Suprapubic skin (tissue), 4 donors: ENCODE results near the gene HTR2B. TPM values are rescaled to one million over a fixed set of nuclear protein-coding genes. Genes with fewer than 3 reads are reported as not detected.

Experiments
- DNase-seq, 2 donors: peaks; one replicate each; pipeline ENCODE4 v3.0.0-alpha.2; 2019; ENCODE audit warnings: low spot score in 2 of 2
- H3K27ac ChIP-seq: fragments of 200-600 bp; sonication (generic); one replicate; pipeline ENCODE4 v1.5.1; 2019
- H3K27me3 ChIP-seq: fragments of 200-600 bp; sonication (generic); one replicate; pipeline ENCODE4 v1.5.1; 2019
- H3K36me3 ChIP-seq: fragments of 200-600 bp; sonication (generic); one replicate; pipeline ENCODE4 v1.5.1; 2019
- H3K4me1 ChIP-seq: fragments of 200-600 bp; sonication (generic); one replicate; pipeline ENCODE4 v1.5.1; 2019
- H3K4me3 ChIP-seq: fragments of 200-600 bp; sonication (generic); one replicate; pipeline ENCODE4 v1.5.1; 2019; ENCODE audit warnings: mild to moderate bottlenecking
- H3K9me3 ChIP-seq: fragments of 200-600 bp; sonication (generic); one replicate; pipeline ENCODE4 v1.5.1; 2019
- EP300 ChIP-seq: sonication (generic); formaldehyde crosslinking; IDR thresholded peaks from one replicate; pipeline ENCODE4 v1.6.1; 2017; ENCODE audit warnings: antibody characterized with exemption
- POLR2A ChIP-seq, 2 donors: fragments of 450-650 bp; IDR thresholded peaks; one replicate each; pipeline ENCODE4 v1.6.1; 2017; ENCODE audit warnings: antibody characterized with exemption in 2 of 2, mild to moderate bottlenecking in 2 of 2, moderate library complexity in 2 of 2
- POLR2AphosphoS5 ChIP-seq, 3 donors: sonication (generic); formaldehyde crosslinking; IDR thresholded peaks; one replicate each; pipeline ENCODE4 v1.6.1; 2017; ENCODE audit warnings: antibody characterized with exemption in 3 of 3
- WGBS: methylation state at CpG from one replicate; pipeline ENCODE4 v1.1.5; 2018; 5-methylcytosine and 5-hydroxymethylcytosine counted together
- total RNA-seq, 4 donors: library from RNA; depleted of rRNA; stranded (reverse); fragments of >200 nt; gene quantifications; one replicate each; pipeline ENCODE4 v1.1.0, GENCODE V29; 2016
- TF ChIP-seq, protein P1 (sequence below), 2 donors: fragments of 200-600 bp in 1 of 2; fragments of 450-650 bp in 1 of 2; sonication (generic) in 1 of 2; IDR thresholded peaks; one replicate each; pipeline ENCODE4 v1.5.1; 2016 to 2019; ENCODE audit warnings: antibody characterized with exemption in 2 of 2, mild to moderate bottlenecking in 1 of 2, moderate library complexity in 1 of 2

The HTR2B gene
- total RNA-seq, 4 donors from 2014 or later = not detected

DNA sequence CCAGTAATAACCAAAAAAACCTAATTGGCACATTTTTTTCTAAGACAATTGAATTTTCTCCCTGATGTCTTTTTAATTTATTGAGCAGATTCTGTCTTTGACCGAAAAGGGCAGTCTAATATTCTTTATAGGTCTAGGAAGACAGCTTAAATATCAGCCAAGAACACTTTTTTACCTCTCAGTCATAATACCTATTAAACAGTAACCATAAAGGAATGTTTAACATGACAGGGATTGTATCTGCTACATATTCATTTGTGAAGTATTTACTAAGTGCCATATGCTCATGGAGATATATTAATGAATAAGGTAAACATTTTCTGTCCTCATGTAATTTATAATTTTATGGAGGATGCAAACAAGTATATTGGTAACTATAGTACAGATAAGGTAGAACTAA lies 3.1 kb upstream of the HTR2B start:
- Histone ChIP-seq H3K36me3 (no peaks in the 10 kb centered on the region), H3K9me3 (no peaks in the 10 kb centered on the region), H3K27ac (no peak overlapping the region), H3K27me3 (no peaks in the 10 kb centered on the region), H3K4me3 (no peak overlapping the region), H3K4me1 (peaks cover 14% of the 10 kb centered on the region)
- no peak for DNase-seq
- TF ChIP-seq POLR2AphosphoS5 (IDR thresholded peaks at IDR 0.05) (no peak), POLR2A (IDR thresholded peaks at IDR 0.05) (no peak), EP300 (no peak)
- TF ChIP-seq, protein P1, sequence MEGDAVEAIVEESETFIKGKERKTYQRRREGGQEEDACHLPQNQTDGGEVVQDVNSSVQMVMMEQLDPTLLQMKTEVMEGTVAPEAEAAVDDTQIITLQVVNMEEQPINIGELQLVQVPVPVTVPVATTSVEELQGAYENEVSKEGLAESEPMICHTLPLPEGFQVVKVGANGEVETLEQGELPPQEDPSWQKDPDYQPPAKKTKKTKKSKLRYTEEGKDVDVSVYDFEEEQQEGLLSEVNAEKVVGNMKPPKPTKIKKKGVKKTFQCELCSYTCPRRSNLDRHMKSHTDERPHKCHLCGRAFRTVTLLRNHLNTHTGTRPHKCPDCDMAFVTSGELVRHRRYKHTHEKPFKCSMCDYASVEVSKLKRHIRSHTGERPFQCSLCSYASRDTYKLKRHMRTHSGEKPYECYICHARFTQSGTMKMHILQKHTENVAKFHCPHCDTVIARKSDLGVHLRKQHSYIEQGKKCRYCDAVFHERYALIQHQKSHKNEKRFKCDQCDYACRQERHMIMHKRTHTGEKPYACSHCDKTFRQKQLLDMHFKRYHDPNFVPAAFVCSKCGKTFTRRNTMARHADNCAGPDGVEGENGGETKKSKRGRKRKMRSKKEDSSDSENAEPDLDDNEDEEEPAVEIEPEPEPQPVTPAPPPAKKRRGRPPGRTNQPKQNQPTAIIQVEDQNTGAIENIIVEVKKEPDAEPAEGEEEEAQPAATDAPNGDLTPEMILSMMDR (IDR thresholded peaks at IDR 0.05) = no peak
- 95% methylated on average over 1 of the region's 1 CpG for WGBS

DNA sequence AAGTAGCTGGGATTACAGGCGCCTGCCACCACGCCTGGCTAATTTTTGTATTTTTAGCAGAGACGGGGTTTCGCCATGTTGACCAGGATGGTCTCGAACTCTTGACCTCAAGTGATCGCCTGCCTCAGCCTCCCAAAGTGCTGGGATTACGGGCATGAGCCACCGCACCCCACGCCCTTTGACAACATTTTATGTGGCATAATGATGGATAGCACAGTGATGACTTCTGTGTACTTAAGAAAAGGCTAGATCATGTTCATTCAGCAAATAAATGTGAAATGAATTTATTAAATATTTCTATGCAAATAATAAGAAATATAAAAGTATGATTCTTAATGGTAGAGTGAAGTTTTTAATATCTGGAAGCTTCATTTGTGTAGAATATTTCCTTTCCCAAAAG lies 2.6 kb upstream of the HTR2B start:
- Histone ChIP-seq H3K4me1 (peaks cover 14% of the 10 kb centered on the region), H3K27ac (no peak overlapping the region), H3K36me3 (no peaks in the 10 kb centered on the region), H3K4me3 (no peak overlapping the region), H3K27me3 (no peaks in the 10 kb centered on the region), H3K9me3 (no peaks in the 10 kb centered on the region)
- 93% methylated on average over 9 of the region's 9 CpGs for WGBS
- DNase-seq = no peak
- TF ChIP-seq POLR2A (IDR thresholded peaks at IDR 0.05) (no peak), EP300 (no peak), POLR2AphosphoS5 (IDR thresholded peaks at IDR 0.05) (no peak)
- TF ChIP-seq, protein P1 (IDR thresholded peaks at IDR 0.05) = no peak

GRCh38 chr2:231126123-231126522 lies 1.3 kb upstream of the HTR2B start:
- WGBS = 93% methylated on average over 7 of the region's 7 CpGs
- H3K27ac ChIP-seq = no peak overlapping the region
- DNase-seq = no peak
- H3K4me1 ChIP-seq = peaks cover 12% of the 10 kb centered on the region
- TF ChIP-seq POLR2AphosphoS5 (IDR thresholded peaks at IDR 0.05) = no peak
- TF ChIP-seq, protein P1 (IDR thresholded peaks at IDR 0.05) = no peak
- TF ChIP-seq EP300 = no peak
- TF ChIP-seq POLR2A (IDR thresholded peaks at IDR 0.05) = no peak
- no peaks in the 10 kb centered on the region for H3K9me3 ChIP-seq
- H3K36me3 ChIP-seq = no peaks in the 10 kb centered on the region
- no peak overlapping the region for H3K4me3 ChIP-seq
- no peaks in the 10 kb centered on the region for H3K27me3 ChIP-seq

DNA sequence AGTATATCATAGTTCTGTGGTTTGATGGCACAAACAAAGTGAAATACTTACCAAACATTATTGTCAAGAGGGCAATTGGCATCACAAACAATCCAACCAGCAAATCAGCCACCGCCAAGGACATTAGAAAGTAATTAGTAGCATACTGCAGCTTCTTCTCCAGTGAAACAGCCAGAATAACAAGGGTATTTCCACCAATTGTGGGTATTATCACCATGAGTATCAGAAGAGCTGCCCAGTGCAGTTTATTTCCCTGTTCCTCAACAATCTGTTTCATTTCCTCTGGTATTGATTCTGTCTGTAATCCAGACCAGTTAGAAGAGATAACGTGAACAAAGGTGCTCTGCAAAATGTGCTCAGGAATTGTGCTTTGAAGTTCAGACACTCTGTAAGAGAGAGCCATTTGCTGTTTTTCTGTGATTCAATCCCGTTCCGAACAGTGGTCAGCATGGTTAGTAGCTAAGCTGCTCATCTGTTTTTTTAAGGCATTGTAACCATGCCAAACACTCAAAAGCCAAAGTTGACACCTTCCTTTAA lies 1.4 kb downstream of the HTR2B start:
- H3K9me3 ChIP-seq = no peaks in the 10 kb centered on the region
- H3K27ac ChIP-seq = no peak overlapping the region
- no peak for TF ChIP-seq POLR2A (IDR thresholded peaks at IDR 0.05)
- no peak for TF ChIP-seq POLR2AphosphoS5 (IDR thresholded peaks at IDR 0.05)
- TF ChIP-seq, protein P1 (IDR thresholded peaks at IDR 0.05) = no peak
- no peak for TF ChIP-seq EP300
- no peak for DNase-seq
- peaks cover 12% of the 10 kb centered on the region for H3K4me1 ChIP-seq
- no peaks in the 10 kb centered on the region for H3K27me3 ChIP-seq
- no peaks in the 10 kb centered on the region for H3K36me3 ChIP-seq
- 56% methylated on average over 4 of the region's 4 CpGs for WGBS
- H3K4me3 ChIP-seq = no peak overlapping the region

DNA sequence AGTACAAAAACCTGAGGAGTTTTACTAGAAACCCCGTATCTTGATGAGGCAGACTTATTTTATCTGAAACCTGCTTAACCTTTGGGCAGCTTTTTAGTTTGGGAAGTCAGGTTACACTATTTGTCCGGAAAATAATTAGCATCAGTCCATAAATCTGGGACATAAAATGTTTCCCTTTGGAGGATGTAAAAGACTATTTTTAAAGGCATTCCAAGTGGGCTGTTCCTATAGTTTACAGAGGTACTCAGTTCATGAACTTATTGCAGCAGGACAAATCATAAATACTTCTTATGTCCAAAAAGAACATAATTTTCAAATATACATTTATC lies 6.3 kb downstream of the HTR2B start:
- H3K36me3 ChIP-seq = no peaks in the 10 kb centered on the region
- no peak overlapping the region for H3K4me3 ChIP-seq
- H3K27me3 ChIP-seq = no peaks in the 10 kb centered on the region
- TF ChIP-seq POLR2A (IDR thresholded peaks at IDR 0.05) = no peak
- TF ChIP-seq, protein P1 (IDR thresholded peaks at IDR 0.05) = no peak
- no peak for TF ChIP-seq POLR2AphosphoS5 (IDR thresholded peaks at IDR 0.05)
- no peak for TF ChIP-seq EP300
- H3K4me1 ChIP-seq = peaks cover 4% of the 10 kb centered on the region
- WGBS = 84% methylated on average over 2 of the region's 2 CpGs
- DNase-seq = no peak
- no peak overlapping the region for H3K27ac ChIP-seq
- no peaks in the 10 kb centered on the region for H3K9me3 ChIP-seq
